ENCODE data around the gene HES1.
"Not testable (repeated sequence)": the region's sequence is repeated elsewhere in the genome, so short reads cannot be mapped to it uniquely, and the experiment has no call there.

HES1 gene

DNA sequence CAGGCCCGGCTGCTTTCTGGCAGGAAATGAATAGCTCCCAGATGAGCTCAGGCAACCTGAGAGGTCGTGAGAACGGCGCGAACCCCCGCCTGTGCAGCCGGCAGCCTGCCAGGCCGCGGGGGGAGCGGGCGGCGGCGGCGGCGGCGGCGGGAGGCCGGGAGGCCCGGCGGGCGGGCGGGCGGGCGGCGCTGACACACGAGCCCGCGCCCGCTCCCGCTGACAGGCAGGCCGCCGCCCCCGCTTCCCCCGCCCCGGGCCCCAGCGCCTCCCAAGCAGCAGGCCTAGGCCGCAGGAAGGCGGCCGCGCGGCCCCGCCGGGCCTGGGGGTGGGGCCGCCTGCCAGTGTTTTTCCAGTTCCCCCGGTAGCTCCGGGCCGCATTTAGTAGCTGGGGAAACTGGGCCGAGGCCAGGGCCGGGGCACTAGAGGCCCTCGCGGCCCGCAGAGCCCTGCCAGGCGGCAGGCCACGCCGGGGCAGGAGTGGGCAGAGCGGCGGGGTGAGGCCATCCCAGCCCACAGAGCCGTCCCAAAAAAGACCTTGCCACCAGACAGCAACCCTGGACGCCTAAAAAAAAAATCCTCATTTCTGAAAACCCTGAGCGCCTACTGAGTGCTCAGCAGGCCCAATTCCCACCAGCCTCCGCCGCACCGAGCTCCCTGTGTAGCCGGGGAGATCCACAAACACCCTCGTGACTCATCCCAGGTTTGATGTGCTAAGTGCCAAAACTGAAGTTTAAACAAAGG lies 5.6 kb downstream of the HES1 start:
- peak in 1 of 2 donors; percentile 37 for DNase-seq (ENCODE audit: low read depth in 2 of 2)

DNA sequence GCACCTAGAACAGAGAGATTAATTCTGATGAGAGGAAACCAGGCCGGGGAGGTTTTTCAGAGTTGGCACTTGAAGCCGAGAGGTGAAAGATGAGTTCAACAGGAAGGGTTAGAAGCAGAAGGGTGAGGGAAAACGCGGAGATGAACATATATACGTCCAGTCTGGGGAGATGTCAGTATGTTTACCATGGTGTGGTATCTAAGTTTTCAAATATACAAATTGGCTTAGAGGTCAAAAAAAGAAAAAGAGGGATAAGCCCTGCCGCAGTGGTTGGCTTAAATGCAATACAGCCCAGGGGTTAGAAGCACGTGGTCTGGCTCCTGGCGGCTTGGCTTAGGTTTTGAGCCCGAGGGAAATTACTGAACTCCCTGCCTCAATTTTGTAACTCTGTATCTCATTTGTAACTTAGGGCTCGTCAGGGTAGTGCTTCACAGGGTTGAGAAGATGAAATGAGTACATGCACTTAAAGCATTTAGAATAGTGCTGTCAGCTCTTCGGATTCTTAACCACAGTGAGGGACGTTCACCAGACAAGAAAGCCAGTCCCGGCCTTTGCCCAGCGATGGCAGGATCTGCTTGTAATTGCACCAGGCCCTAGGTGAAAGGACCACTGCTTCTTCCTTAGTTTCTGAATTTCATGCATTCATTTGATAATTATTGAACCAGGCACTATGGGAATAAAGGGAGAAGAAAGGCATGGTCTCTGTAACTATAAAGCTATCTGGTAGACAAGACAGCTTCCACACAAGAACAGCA lies 6.4 kb downstream of the HES1 start:
- DNase-seq (ENCODE audit: low read depth in 2 of 2), result no peak

DNA sequence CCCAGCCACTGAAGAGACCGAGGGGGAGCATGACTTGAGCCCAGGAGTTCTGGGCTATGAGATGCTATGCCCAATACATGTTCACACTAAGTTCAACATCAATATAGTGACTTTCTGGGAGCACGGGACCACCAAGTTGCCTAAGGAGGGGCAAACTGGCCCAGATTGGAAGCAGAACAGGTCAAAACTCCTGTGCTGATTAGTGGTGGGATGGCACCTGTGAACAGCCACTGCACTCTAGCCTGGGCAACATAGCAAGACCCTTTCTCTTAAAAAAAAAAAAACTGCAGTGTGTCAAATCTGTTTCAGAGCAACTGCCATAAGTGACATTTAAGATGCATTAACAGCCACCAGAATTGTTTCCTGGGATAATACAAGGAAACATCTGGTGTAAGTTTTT lies 9.8 kb downstream of the HES1 start:
- DNase-seq (ENCODE audit: low read depth in 2 of 2), result no peak

DNA sequence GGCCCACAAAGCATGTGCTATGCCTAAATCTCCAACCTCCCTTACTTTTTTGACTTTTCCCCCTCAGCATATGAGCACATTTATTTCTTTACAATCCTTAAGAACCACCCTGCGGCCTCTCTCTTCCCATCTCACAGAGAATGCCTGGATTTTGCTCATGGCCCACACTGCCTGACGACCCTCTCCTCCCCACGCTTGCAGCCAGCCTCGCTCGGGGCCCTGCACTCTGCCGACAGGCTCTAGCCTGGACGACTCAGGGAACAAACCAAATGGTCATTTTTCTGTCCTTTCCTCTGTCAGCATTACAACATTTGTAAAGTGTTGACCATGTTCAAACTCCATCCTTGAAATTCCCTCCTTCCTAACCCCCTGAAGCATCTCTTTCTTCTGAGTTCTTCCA lies 11.7 kb downstream of the HES1 start:
- no peak for DNase-seq (ENCODE audit: low read depth in 2 of 2)

DNA sequence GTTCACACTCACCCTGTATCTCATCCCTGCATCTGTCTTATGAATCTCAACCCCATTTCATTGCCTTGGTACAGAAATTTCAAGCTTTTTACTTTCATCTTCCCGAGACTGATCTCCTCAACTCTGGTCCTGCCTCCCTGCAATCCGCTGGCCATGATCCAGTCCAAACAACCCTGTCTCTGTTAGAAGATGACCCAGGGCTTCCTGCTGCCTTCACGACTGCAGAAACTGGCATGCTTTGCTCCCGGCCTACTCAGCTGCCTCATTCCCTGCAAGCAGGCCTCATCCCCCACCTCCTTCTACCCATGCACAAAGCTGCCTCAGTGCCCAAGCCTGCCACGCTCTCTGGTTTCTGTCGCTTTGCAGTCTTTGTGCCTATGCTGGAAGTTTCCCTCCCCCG lies 12.4 kb downstream of the HES1 start:
- DNase-seq (ENCODE audit: low read depth in 2 of 2), result no peak

DNA sequence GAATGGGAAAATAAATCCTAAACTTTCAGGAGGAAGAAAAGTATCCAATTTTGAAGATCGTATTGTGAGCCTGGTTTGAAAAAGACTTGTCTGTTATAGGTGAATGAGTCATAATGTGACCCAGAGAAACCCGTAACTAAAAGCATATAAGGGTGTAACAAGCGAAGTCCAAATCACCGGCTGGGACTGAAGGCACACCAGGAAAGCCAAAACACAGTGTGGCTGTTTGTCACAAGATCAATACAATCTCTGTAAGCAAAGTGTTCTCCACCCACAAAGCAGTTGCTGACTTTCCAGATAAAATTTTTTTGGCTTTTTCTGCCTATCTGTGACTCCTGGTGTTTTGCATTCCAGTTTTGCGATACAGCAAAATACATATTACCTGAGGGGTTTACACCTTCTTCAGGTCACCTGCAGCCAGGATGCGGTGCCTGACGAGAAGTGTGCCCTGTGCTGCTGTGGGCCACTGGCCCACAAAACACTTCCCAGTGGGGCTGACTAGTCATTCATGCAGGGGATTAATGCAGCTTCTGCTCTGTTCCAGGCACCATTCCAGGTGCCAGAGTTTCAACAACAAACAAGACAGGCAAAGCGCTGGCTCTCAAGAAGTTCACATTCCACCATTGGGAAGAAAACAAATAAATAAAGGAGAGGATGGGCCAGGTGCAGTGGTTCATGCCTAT lies 14.4 kb downstream of the HES1 start:
- no peak for DNase-seq (ENCODE audit: low read depth in 2 of 2)

DNA sequence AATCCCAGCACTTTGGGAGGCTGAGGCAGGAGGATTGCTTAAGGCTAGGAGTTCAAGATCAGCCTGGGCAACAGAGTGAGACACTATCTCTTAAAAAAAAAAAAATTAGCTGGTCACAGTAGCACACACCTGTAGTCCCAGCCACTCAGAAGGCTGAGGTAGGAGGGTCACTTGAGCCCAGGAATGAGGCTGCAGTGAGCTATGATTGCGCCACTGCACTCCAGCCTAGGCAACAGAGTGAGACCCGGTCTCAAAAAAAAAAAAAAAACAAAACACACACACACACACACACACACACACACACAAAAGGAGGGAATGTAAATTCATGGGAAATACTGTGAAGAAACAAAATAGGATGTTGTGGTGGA lies 15.0 kb downstream of the HES1 start:
- DNase-seq (ENCODE audit: low read depth in 2 of 2), result not testable (repeated sequence)

DNA sequence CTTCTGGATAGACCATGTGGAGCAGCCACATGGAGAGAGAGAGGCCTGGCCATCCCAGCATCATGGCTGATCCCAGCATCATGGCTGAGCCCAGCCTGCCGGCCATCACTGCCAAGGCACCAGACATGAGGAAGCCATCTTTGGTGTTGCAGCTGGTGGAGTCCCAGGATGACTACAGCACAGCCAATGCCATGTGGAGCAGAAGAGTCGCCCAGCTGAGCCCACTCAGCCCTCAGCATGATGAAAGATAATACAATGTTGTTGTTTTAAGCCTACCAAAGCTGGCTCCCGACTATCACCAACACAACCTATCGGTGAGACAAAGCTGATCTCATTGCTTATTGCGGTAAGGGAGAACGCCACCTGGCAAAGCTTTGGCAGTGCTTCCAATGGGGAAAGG lies 18.4 kb downstream of the HES1 start:
- no peak for DNase-seq (ENCODE audit: low read depth in 2 of 2)

DNA sequence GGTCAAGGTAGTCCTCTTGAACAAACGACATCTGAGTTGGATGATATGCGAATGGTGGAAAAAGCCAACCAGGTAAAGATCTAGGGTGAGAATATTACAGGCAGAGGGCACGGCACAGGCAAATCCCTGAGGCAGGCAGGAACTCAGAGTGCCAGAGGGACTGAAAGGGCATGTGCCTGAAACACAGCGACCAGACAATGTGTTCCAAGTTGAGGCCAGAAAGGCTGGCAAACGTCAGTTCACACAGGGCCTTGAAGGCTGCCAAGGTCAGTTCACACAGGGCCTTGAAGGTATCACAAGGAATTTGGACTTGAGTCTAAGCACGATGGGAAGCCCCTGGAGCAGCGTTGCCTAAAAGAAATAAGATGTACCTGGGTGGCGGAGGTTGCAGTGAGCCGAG lies 20.1 kb downstream of the HES1 start:
- DNase-seq (ENCODE audit: low read depth in 2 of 2), result no peak

DNA sequence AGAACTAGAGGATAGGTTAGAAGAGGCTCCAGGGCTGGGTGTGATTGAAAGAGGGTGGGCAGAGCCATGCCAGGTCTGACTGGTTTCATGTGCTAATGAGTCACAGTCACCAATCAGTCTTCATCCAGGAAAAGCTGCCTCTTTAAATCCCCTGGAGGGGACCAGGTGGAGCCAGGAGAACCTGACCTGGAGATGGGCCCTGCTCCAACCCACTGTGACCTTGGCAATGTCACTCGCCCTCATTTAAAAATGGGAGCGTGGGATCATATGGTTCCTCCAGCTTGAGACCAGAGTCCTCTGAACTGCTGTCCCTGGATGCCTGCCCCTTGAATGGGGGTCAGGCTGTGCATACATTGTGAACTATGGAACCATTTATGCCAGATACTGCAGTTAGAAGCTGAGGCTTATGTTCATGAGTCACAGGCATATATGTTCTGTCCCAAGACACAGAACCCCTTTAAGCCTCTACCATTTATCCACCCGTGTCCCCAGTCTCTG lies 23.0 kb downstream of the HES1 start:
- DNase-seq (ENCODE audit: low read depth in 2 of 2), result no peak

DNA sequence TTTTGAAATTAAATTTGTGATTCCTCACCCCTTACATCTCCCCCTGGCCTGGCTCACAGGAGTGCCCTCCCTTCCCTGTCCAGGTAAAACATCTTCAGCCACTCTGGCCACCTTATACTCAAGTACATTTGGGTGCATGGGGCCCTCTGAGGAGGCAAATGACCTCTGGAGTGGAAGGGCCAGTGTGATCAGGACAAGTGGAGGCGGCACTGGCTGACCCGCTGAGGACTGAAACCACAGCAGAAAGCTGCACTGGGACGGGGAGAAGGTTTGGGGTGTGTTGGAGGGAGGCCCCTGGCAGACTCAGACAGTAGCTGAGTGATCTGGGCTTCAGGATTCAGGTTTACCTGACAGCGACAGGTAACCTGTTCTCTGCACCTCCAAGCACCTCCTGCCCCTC lies 24.2 kb downstream of the HES1 start:
- DNase-seq (ENCODE audit: low read depth in 2 of 2), result no peak

DNA sequence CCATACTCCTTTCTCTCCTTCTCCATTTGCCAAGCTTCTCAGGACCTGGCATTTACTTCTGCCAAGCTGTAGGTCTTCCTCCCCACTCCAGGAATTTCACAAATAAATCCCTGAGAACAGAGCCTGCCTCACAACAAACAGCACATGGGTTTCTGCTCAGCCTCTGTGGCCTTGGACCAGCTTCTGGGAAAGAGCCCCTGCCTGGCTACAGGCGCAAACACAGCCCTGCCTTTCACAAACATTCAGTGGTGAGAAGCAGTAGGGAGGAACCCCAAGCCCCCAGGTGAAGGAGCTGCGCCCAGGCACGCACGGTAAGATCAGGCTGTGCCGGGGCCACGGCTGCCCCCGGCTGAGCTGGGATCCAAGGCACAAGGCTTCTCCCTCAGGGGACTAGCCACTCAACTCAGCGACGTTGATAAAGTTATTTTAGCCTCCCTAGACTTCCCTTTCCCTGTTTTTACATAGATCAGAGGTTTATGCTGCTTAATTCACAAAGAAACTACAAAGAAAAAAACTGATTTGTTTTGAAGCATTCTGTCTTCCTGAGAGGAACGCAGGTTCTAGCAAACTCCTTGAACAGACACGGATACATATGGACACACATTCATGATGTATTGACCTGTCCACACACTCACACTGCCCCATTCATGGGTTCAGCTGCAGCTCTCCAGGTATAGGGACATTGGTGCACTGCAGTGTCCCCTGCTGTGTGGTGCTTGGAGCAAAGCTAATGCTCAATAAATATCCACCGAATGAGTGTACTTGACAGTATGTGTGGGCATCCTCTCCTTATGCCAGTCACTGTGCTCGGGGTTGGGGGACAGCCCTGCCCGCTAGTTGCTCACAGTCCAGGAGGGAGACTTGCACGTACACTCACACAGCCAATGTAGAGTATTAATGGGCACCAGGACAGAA lies 25.4 kb downstream of the HES1 start:
- DNase-seq (ENCODE audit: low read depth in 2 of 2), result no peak

DNA sequence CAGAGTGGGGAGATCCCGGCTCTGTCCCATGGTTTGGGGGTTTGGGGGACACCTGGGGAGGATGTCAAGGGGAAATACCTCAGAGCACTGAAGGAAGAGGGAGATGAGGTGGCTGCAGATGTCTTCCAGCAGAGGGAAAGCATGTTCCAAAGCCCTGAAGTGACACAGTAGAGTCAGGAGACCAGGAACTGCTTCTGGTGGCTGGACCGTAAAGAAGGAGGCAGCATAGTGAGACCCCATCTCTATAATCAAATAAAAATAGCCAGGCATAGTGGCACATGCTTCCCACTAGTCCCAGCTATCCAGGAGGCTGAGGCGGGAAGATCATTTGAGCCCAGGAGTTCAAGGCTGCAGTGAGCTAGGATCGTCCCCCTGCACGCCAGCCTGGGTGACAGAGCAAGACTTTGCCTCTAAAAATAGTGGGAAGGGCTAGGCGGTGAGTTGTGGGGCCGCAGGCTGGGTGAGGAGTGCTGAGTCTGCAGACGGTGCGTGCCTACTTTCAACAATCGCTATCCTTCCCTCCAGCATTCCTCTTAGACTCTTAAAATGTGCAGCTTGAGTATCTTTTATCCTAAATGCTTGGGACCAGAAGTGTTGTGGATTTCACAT lies 26.2 kb downstream of the HES1 start:
- no peak for DNase-seq (ENCODE audit: low read depth in 2 of 2)

DNA sequence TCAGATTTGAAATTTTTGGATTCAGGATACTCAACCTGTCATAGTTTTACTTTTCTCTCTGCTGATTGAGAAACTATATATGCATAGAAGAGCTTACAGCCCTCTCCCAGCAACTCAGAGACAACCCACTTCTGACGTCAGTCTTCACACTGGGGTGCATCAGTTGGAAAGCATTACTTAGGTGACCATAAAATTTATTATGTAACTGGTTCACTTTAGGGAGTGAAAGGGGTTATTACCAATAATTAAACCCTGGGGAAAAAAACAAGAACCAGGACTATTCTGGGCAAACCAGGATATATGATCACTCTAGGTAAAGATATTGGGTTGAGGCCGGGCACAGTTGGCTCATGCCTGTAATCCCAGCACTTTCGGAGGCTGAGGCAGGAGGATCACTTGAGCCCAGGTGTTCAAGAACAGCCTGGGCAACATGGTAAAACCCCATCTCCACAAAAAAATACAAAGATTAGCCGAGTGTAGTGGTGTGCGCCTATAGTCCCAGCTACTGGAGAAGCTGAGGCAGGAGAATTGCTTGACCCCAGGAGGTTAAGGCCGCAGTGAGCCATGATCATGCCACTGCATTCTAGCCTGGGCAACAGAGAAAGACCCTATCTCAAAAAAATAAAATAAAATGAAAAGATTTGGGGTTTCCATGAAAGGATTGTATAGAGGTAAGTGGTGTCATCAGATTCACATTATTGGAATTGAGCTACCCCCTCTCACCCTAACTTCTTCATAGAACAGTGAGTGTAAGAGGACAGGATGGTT lies 27.1 kb downstream of the HES1 start:
- no peak for DNase-seq (ENCODE audit: low read depth in 2 of 2)

DNA sequence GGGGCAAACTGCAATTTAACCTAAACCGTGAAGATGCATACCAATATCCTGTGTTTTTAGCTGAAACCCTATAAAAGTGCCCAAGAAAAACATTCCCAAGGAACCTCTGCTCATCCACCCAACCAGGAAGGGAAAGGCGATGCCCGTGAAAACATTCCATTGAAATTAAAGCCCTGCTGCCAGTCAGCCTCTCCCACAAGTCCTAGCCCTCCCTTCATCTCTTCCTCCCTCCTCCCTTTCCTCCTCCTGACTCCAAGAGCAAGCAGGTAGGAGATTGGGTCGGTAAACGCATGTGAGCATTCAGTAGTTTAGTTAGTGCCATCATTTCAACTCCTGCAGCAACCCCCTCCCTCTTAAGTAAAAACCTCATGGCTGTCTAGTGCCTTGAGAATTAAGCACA lies 27.7 kb downstream of the HES1 start:
- no peak for DNase-seq (ENCODE audit: low read depth in 2 of 2)

DNA sequence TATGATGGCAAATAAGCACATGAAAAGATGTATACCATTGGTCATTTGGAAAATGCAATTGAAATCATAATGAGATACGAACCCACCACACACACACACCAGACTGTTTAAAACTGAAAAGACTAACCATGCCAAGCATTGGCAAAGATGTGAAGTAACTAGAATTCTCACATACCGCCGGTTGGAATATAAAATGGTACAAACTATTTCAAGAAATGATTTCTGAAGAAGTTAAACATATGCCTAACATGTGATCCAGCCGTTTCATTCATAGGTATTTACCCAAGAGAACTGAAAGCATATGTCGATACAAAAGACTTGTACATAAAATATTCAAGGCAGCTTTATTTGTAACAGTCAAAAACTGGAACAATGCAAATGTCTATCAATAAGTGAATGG lies 28.9 kb downstream of the HES1 start:
- DNase-seq (ENCODE audit: low read depth in 2 of 2), result no peak

DNA sequence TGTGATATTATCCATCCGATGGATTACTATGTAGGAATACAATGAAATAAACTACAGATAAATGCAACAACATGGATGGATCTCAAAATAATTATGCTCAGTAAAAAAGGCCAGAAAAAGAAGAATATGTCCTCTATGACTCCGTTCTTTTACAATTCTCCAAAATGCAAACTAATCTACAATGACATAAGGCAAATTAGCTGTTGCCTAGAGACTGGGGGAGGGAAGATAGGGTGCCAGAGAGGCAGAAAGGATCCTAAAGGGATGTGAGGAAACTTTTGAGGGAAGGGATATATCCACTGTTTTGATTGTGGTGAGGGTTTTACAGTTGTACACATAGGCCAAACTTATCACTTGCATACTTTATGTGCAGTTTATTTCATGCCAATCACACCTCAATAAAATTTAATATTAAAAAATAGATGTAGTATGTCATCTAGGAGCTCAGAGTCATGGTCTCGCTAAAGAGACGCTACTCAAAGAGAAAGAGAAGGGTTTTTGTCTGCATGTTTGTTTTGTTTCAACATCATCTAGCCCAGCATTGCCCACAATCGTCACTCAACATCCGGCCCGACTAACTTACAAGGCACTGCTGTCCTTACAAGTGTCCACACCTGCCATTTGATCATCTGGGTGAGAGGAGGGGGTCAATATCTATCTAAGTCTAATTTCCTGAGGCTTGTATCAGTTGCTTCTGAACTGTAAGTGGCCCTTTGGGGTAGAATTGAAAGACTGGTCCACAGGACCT lies 29.5 kb downstream of the HES1 start:
- DNase-seq (ENCODE audit: low read depth in 2 of 2), result no peak

DNA sequence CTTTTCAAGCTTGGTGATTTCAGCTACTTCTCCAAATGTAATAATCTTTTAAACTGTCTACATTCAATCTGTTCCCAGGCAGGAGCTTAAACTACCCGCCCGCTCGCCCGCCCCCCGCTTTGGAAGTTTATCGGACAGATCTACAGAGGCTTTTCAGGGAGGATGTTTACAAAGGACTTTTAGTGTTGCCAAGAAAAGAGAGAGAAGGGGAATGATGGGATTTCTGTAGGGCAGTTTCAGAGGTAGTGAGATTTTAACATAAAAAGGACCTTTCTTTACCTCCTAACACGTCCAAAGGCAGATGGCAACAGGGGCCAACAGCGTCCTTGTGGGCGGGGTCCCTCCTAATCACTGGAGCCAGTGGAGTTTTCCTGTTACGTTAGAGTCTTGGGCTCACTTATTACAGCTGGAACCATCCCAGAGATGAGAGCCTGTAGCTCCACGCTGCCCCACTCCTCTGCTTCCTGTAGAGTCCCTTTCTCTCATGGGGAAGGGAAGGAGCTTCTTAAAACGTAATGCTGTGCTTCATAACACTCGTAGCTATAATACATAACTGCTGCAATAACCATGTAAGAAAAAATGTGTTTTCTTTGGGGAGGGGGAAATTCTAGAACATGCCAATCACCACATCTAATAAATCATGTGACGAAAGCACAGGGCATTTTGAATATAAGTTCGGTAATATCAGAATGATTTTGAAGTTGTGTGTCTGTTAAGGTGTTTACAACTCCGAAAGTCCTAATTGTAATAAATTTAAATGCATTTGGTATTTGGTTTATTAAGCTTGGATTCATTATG lies 30.9 kb downstream of the HES1 start:
- no peak for DNase-seq (ENCODE audit: low read depth in 2 of 2)
